OCI-LY3 (cell line): ENCODE data around the gene IL22RA1.

ENCODE experiments used
- CTCF ChIP-seq: fragments of 200-600, 300-600 bp; sonication (generic); IDR thresholded peaks from 2 replicates; pipeline ENCODE4 v1.5.1; 2014; ENCODE audit warnings: antibody characterized with exemption, low read length, low read depth
- EZH2phosphoT487 ChIP-seq: fragments of 200-600 bp; shearing (Covaris generic); IDR thresholded peaks from 2 replicates; pipeline ENCODE4 v1.6.1; 2018; ENCODE audit warnings: antibody characterized with exemption, mixed run types, low read depth

- TF ChIP-seq CTCF (no peak), EZH2phosphoT487 (no peak)
Observed at GRCh38 chr1:24122776-24123175, 20.2 kb downstream of the IL22RA1 start.
